Measurements from ENCODE around the gene ABCB11. TPM values are rescaled to one million over a fixed set of nuclear protein-coding genes. Genes with fewer than 3 reads are reported as not detected.

Gene ABCB11
- total RNA-seq, 1 donor from 2014 or later = not detected

GRCh38 chr2:168997794-168998193 is 33.3 kb downstream of the ABCB11 start:
- intact Hi-C loops (cut with micrococcal nuclease) = no loop called here
- Mint-ChIP-seq H3K4me3 (no peak overlapping the region), H3K4me1 (ENCODE audit: low read depth) (no peaks in the 10 kb centered on the region), H3K27me3 (ENCODE audit: insufficient read depth) (no peaks in the 10 kb centered on the region), H3K27ac (no peak overlapping the region), H3K36me3 (ENCODE audit: low read depth) (no peaks in the 10 kb centered on the region), H3K9me3 (no peaks in the 10 kb centered on the region)
- DNase-seq (ENCODE audit: low spot score) = no peak

- Mint-ChIP-seq H3K9me3 (no peaks in the 10 kb centered on the region), H3K4me1 (ENCODE audit: low read depth) (no peaks in the 10 kb centered on the region), H3K27ac (no peak overlapping the region), H3K4me3 (no peak overlapping the region), H3K27me3 (ENCODE audit: insufficient read depth) (no peaks in the 10 kb centered on the region), H3K36me3 (ENCODE audit: low read depth) (no peaks in the 10 kb centered on the region)
- intact Hi-C loops (cut with micrococcal nuclease) = no loop called here
- no peak for DNase-seq (ENCODE audit: low spot score)
Observed at GRCh38 chr2:168997118-168997521, 34.0 kb downstream of the ABCB11 start.

- no peak overlapping the region for H3K4me3 Mint-ChIP-seq
- H3K36me3 Mint-ChIP-seq (ENCODE audit: low read depth) = no peaks in the 10 kb centered on the region
- no peaks in the 10 kb centered on the region for H3K4me1 Mint-ChIP-seq (ENCODE audit: low read depth)
- intact Hi-C loops (cut with micrococcal nuclease) = no loop called here
- no peak for DNase-seq (ENCODE audit: low spot score)
- no peak overlapping the region for H3K27ac Mint-ChIP-seq
- no peaks in the 10 kb centered on the region for H3K27me3 Mint-ChIP-seq (ENCODE audit: insufficient read depth)
- H3K9me3 Mint-ChIP-seq = no peaks in the 10 kb centered on the region
Observed at GRCh38 chr2:168995744-168996143, 35.4 kb downstream of the ABCB11 start.

- no peaks in the 10 kb centered on the region for H3K9me3 Mint-ChIP-seq
- no peak overlapping the region for H3K4me3 Mint-ChIP-seq
- no peak overlapping the region for H3K27ac Mint-ChIP-seq
- no peaks in the 10 kb centered on the region for H3K36me3 Mint-ChIP-seq (ENCODE audit: low read depth)
- H3K27me3 Mint-ChIP-seq (ENCODE audit: insufficient read depth) = no peaks in the 10 kb centered on the region
- no peak for DNase-seq (ENCODE audit: low spot score)
- intact Hi-C loops (cut with micrococcal nuclease) = no loop called here
- H3K4me1 Mint-ChIP-seq (ENCODE audit: low read depth) = no peaks in the 10 kb centered on the region
Observed at GRCh38 chr2:168993538-168993937, 37.6 kb downstream of the ABCB11 start.

- Mint-ChIP-seq H3K36me3 (ENCODE audit: low read depth) (no peaks in the 10 kb centered on the region), H3K9me3 (no peaks in the 10 kb centered on the region), H3K4me3 (no peak overlapping the region), H3K27me3 (ENCODE audit: insufficient read depth) (no peaks in the 10 kb centered on the region), H3K27ac (no peak overlapping the region), H3K4me1 (ENCODE audit: low read depth) (no peaks in the 10 kb centered on the region)
- no peak for DNase-seq (ENCODE audit: low spot score)
- intact Hi-C loops (cut with micrococcal nuclease) = no loop called here
Observed at GRCh38 chr2:168992591-168993349, 38.4 kb downstream of the ABCB11 start.

- H3K36me3 Mint-ChIP-seq (ENCODE audit: low read depth) = no peaks in the 10 kb centered on the region
- intact Hi-C loops (cut with micrococcal nuclease) = no loop called here
Observed at GRCh38 chr2:168992026-168992425, 39.1 kb downstream of the ABCB11 start.

GRCh38 chr2:168988755-168989154 is 42.4 kb downstream of the ABCB11 start:
- intact Hi-C loops (cut with micrococcal nuclease) = no loop called here
- DNase-seq (ENCODE audit: low spot score) = no peak
- H3K36me3 Mint-ChIP-seq (ENCODE audit: low read depth) = no peaks in the 10 kb centered on the region
- no peaks in the 10 kb centered on the region for H3K4me1 Mint-ChIP-seq (ENCODE audit: low read depth)
- H3K9me3 Mint-ChIP-seq = no peaks in the 10 kb centered on the region
- no peaks in the 10 kb centered on the region for H3K27me3 Mint-ChIP-seq (ENCODE audit: insufficient read depth)
- no peak overlapping the region for H3K4me3 Mint-ChIP-seq
- no peak overlapping the region for H3K27ac Mint-ChIP-seq

More at GRCh38 chr2:168992026-168992425, 39.1 kb downstream of the ABCB11 start:
- Mint-ChIP-seq H3K9me3 (no peaks in the 10 kb centered on the region), H3K27me3 (ENCODE audit: insufficient read depth) (no peaks in the 10 kb centered on the region), H3K27ac (no peak overlapping the region), H3K4me1 (ENCODE audit: low read depth) (no peaks in the 10 kb centered on the region), H3K4me3 (no peak overlapping the region)
- DNase-seq (ENCODE audit: low spot score) = no peak

GRCh38 chr2:168986398-168986943 is 44.7 kb downstream of the ABCB11 start:
- intact Hi-C loops (cut with micrococcal nuclease) = no loop called here
- no peak overlapping the region for H3K4me3 Mint-ChIP-seq

GRCh38 chr2:168981651-168982050 is 49.5 kb downstream of the ABCB11 start:
- intact Hi-C loops (cut with micrococcal nuclease) = no loop called here
- Mint-ChIP-seq H3K27ac (no peak overlapping the region), H3K4me1 (ENCODE audit: low read depth) (no peaks in the 10 kb centered on the region), H3K4me3 (no peak overlapping the region), H3K9me3 (no peaks in the 10 kb centered on the region), H3K27me3 (ENCODE audit: insufficient read depth) (peaks cover 3% of the 10 kb centered on the region), H3K36me3 (ENCODE audit: low read depth) (no peaks in the 10 kb centered on the region)
- no peak for DNase-seq (ENCODE audit: low spot score)

More at GRCh38 chr2:168986398-168986943, 44.7 kb downstream of the ABCB11 start:
- Mint-ChIP-seq H3K9me3 (no peaks in the 10 kb centered on the region), H3K4me1 (ENCODE audit: low read depth) (no peaks in the 10 kb centered on the region), H3K27ac (no peak overlapping the region), H3K27me3 (ENCODE audit: insufficient read depth) (no peaks in the 10 kb centered on the region), H3K36me3 (ENCODE audit: low read depth) (no peaks in the 10 kb centered on the region)
- no peak for DNase-seq (ENCODE audit: low spot score)

- no peak for DNase-seq (ENCODE audit: low spot score)
- no peak overlapping the region for H3K27ac Mint-ChIP-seq
- H3K27me3 Mint-ChIP-seq (ENCODE audit: insufficient read depth) = peaks cover 3% of the 10 kb centered on the region
- H3K9me3 Mint-ChIP-seq = no peaks in the 10 kb centered on the region
- no peak overlapping the region for H3K4me3 Mint-ChIP-seq
- H3K36me3 Mint-ChIP-seq (ENCODE audit: low read depth) = no peaks in the 10 kb centered on the region
- H3K4me1 Mint-ChIP-seq (ENCODE audit: low read depth) = peaks cover 4% of the 10 kb centered on the region
- intact Hi-C loops (cut with micrococcal nuclease) = no loop called here
Observed at GRCh38 chr2:168978461-168978861, 52.7 kb downstream of the ABCB11 start.

- peaks cover 4% of the 10 kb centered on the region for H3K4me1 Mint-ChIP-seq (ENCODE audit: low read depth)
- H3K9me3 Mint-ChIP-seq = no peaks in the 10 kb centered on the region
- DNase-seq (ENCODE audit: low spot score) = no peak
- H3K36me3 Mint-ChIP-seq (ENCODE audit: low read depth) = no peaks in the 10 kb centered on the region
- intact Hi-C loops (cut with micrococcal nuclease) = no loop called here
- peaks cover 3% of the 10 kb centered on the region for H3K27me3 Mint-ChIP-seq (ENCODE audit: insufficient read depth)
- no peak overlapping the region for H3K4me3 Mint-ChIP-seq
- no peak overlapping the region for H3K27ac Mint-ChIP-seq
Observed at GRCh38 chr2:168977608-168978007, 53.5 kb downstream of the ABCB11 start.

GRCh38 chr2:168976034-168976654 is 55.0 kb downstream of the ABCB11 start:
- no peaks in the 10 kb centered on the region for H3K36me3 Mint-ChIP-seq (ENCODE audit: low read depth)
- peaks cover 4% of the 10 kb centered on the region for H3K4me1 Mint-ChIP-seq (ENCODE audit: low read depth)
- H3K27me3 Mint-ChIP-seq (ENCODE audit: insufficient read depth) = peaks cover 3% of the 10 kb centered on the region
- no peak overlapping the region for H3K4me3 Mint-ChIP-seq
- no peak overlapping the region for H3K27ac Mint-ChIP-seq
- intact Hi-C loops (cut with micrococcal nuclease) = no loop called here
- H3K9me3 Mint-ChIP-seq = no peaks in the 10 kb centered on the region
- DNase-seq (ENCODE audit: low spot score) = no peak

GRCh38 chr2:168974428-168974827 is 56.7 kb downstream of the ABCB11 start:
- Mint-ChIP-seq H3K36me3 (ENCODE audit: low read depth) (no peaks in the 10 kb centered on the region), H3K27ac (no peak overlapping the region), H3K4me3 (no peak overlapping the region), H3K9me3 (no peaks in the 10 kb centered on the region), H3K27me3 (ENCODE audit: insufficient read depth) (peaks cover 3% of the 10 kb centered on the region), H3K4me1 (ENCODE audit: low read depth) (peaks cover 4% of the 10 kb centered on the region)
- no peak for DNase-seq (ENCODE audit: low spot score)
- intact Hi-C loops (cut with micrococcal nuclease) = loop anchor here (2.0 kb wide), 1 partner anchor 588 kb away; no protein-coding TSS in a partner anchor

All from activated T-helper 1 cell treated with anti-CD3 and anti-CD28 coated beads, Interleukin-12 subunit alpha, Interleukin-12 subunit beta, Interleukin-2, Interleukin-4 antibody, amounts not matched to agents 30 ng/mL and 10 ng/mL and 1 ng/mL, durations not matched to agents 14 hours and 24 hours and 36 hours (primary cell).